Upper lobe of left lung (tissue), 4 donors: Measurements from ENCODE around the gene NPS.

Experiments used
- CTCF ChIP-seq, 6 experiments: fragments of 450-650 bp in 4 of 6; fragments of 200-600 bp in 2 of 6; sonication (generic) in 2 of 6; IDR thresholded peaks; one replicate each; pipeline ENCODE4 v1.5.1; 2016 to 2019; ENCODE audit warnings: antibody characterized with exemption in 6 of 6
- POLR2A ChIP-seq, 4 donors: fragments of 450-650 bp; IDR thresholded peaks; one replicate each; pipeline ENCODE4 v1.5.1; 2016 to 2017; ENCODE audit warnings: antibody characterized with exemption in 4 of 4, mild to moderate bottlenecking in 2 of 4

- TF ChIP-seq CTCF (IDR thresholded peaks at IDR 0.05) (no peak), POLR2A (IDR thresholded peaks at IDR 0.05) (no peak)
These were observed 26.9 kb downstream of the NPS start for GRCh38 chr10:127576051-127576450.
